GM12872 (cell line): ENCODE results near the gene SPTB.

ENCODE experiments used
- TF ChIP-seq, protein P1 (sequence below): IDR thresholded peaks from 3 replicates; pipeline ENCODE4 v1.5.1; 2011; ENCODE audit warnings: low read depth, mild to moderate bottlenecking, low read length, moderate library complexity; ENCODE audit not compliant: insufficient read depth

The SPTB gene

DNA sequence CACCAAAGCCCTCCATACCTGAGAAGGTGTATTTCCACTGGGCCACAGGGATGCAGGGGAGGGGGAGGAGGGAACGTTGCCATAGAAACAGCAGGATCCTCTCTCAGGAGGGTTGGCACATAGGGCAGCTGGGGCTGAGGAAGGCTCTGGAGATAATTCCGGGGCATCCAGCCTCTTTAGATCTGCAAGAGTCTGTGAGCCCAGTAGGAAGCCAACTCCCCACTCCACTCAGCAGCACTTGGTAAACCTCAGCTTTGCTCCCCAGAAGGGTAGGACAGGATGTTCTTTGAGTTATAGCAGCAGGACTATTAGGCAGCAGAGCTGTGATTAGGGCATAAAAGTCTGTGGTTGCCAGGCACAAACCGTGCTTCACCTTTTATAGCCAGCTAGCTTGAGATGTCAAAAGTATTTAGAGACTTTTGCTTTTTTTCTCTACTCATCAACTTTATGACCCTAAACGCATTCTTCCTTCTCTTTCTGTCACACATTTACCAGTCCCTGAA lies 183.3 kb downstream of the SPTB start:
- TF ChIP-seq, protein P1, sequence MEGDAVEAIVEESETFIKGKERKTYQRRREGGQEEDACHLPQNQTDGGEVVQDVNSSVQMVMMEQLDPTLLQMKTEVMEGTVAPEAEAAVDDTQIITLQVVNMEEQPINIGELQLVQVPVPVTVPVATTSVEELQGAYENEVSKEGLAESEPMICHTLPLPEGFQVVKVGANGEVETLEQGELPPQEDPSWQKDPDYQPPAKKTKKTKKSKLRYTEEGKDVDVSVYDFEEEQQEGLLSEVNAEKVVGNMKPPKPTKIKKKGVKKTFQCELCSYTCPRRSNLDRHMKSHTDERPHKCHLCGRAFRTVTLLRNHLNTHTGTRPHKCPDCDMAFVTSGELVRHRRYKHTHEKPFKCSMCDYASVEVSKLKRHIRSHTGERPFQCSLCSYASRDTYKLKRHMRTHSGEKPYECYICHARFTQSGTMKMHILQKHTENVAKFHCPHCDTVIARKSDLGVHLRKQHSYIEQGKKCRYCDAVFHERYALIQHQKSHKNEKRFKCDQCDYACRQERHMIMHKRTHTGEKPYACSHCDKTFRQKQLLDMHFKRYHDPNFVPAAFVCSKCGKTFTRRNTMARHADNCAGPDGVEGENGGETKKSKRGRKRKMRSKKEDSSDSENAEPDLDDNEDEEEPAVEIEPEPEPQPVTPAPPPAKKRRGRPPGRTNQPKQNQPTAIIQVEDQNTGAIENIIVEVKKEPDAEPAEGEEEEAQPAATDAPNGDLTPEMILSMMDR, result no peak
